Measurements from ENCODE around the gene CHD5.

The CHD5 gene

GRCh38 chr1:6083801-6084446 lies 96.2 kb downstream of the CHD5 start:
- 84% methylated on average over 11 of the region's 12 CpGs for WGBS

GRCh38 chr1:6083385-6083784 lies 96.7 kb downstream of the CHD5 start:
- Histone ChIP-seq H4K8ac (ENCODE audit: low read length) (no peak overlapping the region), H3K14ac (ENCODE audit: low read length in 2 of 2) (no peak overlapping the region), H3K23ac (ENCODE audit: low read length in 2 of 2) (no peak overlapping the region), H2BK15ac (ENCODE audit: low read depth, poor library complexity, severe bottlenecking) (no peak overlapping the region), H3K4ac (ENCODE audit: low read depth in 1 of 2, low read length in 2 of 2) (no peak overlapping the region), H2AK5ac (ENCODE audit: low read length, severe bottlenecking) (no peak overlapping the region), H3K27ac (ENCODE audit: low read length, poor library complexity, severe bottlenecking) (no peak overlapping the region), H3K36me3 (ENCODE audit: control insufficient read depth in 1 of 2, insufficient read depth in 2 of 2, low read depth in 1 of 2, low read length in 2 of 2) (no peaks in the 10 kb centered on the region), H3K4me2 (ENCODE audit: low read length, poor library complexity, severe bottlenecking) (no peak overlapping the region), H2BK120ac (ENCODE audit: low read depth, low read length) (no peak overlapping the region), H3K4me3 (ENCODE audit: insufficient read depth in 1 of 2, low read depth in 1 of 2, low read length in 2 of 2) (peak overlapping the region in 1 of 2 experiments; percentile 5), H2BK12ac (ENCODE audit: low read length in 2 of 2) (no peak overlapping the region), H2BK5ac (ENCODE audit: low read depth, low read length, poor library complexity, severe bottlenecking) (no peak overlapping the region), H3K9ac (ENCODE audit: low read length) (peak overlapping the region; percentile 40), H3K18ac (ENCODE audit: low read depth in 1 of 2, low read length in 2 of 2) (no peak overlapping the region), H3K79me1 (replicated peaks; ENCODE audit: low read length, poor library complexity, severe bottlenecking) (no peaks in the 10 kb centered on the region), H3K27me3 (ENCODE audit: control insufficient read depth in 1 of 2, insufficient read depth in 1 of 2, low read length in 2 of 2) (peaks cover 8 to 40% of the 10 kb centered on the region in 2 experiments), H3K4me1 (ENCODE audit: control insufficient read depth, insufficient read depth, low read depth, low read length) (no peaks in the 10 kb centered on the region), H3K9me3 (ENCODE audit: control insufficient read depth, low read length) (no peaks in the 10 kb centered on the region), H4K91ac (ENCODE audit: low read length) (no peak overlapping the region), H2AFZ (ENCODE audit: low read depth, low read length) (no peak overlapping the region)
- no peak for DNase-seq
- WGBS: 90% methylated on average over 17 of the region's 18 CpGs

More at GRCh38 chr1:6083801-6084446, 96.2 kb downstream of the CHD5 start:
- H3K18ac ChIP-seq (ENCODE audit: low read depth in 1 of 2, low read length in 2 of 2): no peak overlapping the region
- no peak overlapping the region for H3K4me2 ChIP-seq (ENCODE audit: low read length, poor library complexity, severe bottlenecking)
- H2BK15ac ChIP-seq (ENCODE audit: low read depth, poor library complexity, severe bottlenecking): no peak overlapping the region
- no peak overlapping the region for H2AK5ac ChIP-seq (ENCODE audit: low read length, severe bottlenecking)
- no peak for DNase-seq
- H3K23ac ChIP-seq (ENCODE audit: low read length in 2 of 2): no peak overlapping the region
- H2BK120ac ChIP-seq (ENCODE audit: low read depth, low read length): no peak overlapping the region
- H3K4me1 ChIP-seq (ENCODE audit: control insufficient read depth, insufficient read depth, low read depth, low read length): peaks cover 1% of the 10 kb centered on the region
- H3K4ac ChIP-seq (ENCODE audit: low read depth in 1 of 2, low read length in 2 of 2): no peak overlapping the region
- no peak overlapping the region for H4K91ac ChIP-seq (ENCODE audit: low read length)
- no peaks in the 10 kb centered on the region for H3K79me1 ChIP-seq (replicated peaks; ENCODE audit: low read length, poor library complexity, severe bottlenecking)
- peaks cover 8 to 40% of the 10 kb centered on the region in 2 experiments for H3K27me3 ChIP-seq (ENCODE audit: control insufficient read depth in 1 of 2, insufficient read depth in 1 of 2, low read length in 2 of 2)
- no peak overlapping the region for H3K27ac ChIP-seq (ENCODE audit: low read length, poor library complexity, severe bottlenecking)
- H2AFZ ChIP-seq (ENCODE audit: low read depth, low read length): no peak overlapping the region
- H2BK12ac ChIP-seq (ENCODE audit: low read length in 2 of 2): no peak overlapping the region
- H3K14ac ChIP-seq (ENCODE audit: low read length in 2 of 2): no peak overlapping the region
- no peaks in the 10 kb centered on the region for H3K36me3 ChIP-seq (ENCODE audit: control insufficient read depth in 1 of 2, insufficient read depth in 2 of 2, low read depth in 1 of 2, low read length in 2 of 2)
- H4K8ac ChIP-seq (ENCODE audit: low read length): no peak overlapping the region
- H3K9me3 ChIP-seq (ENCODE audit: control insufficient read depth, low read length): no peaks in the 10 kb centered on the region
- peak overlapping the region; percentile 40 for H3K9ac ChIP-seq (ENCODE audit: low read length)
- H2BK5ac ChIP-seq (ENCODE audit: low read depth, low read length, poor library complexity, severe bottlenecking): no peak overlapping the region
- H3K4me3 ChIP-seq (ENCODE audit: insufficient read depth in 1 of 2, low read depth in 1 of 2, low read length in 2 of 2): peak overlapping the region in 1 of 2 experiments; percentile 5

- H3K27me3 ChIP-seq (ENCODE audit: control insufficient read depth in 1 of 2, insufficient read depth in 1 of 2, low read length in 2 of 2): peaks cover 8 to 41% of the 10 kb centered on the region in 2 experiments
- no peaks in the 10 kb centered on the region for H3K4me1 ChIP-seq (ENCODE audit: control insufficient read depth, insufficient read depth, low read depth, low read length)
- H3K4me3 ChIP-seq (ENCODE audit: insufficient read depth in 1 of 2, low read depth in 1 of 2, low read length in 2 of 2): peak overlapping the region in 1 of 2 experiments; percentile 28
- no peak overlapping the region for H3K4me2 ChIP-seq (ENCODE audit: low read length, poor library complexity, severe bottlenecking)
- no peak overlapping the region for H2AK5ac ChIP-seq (ENCODE audit: low read length, severe bottlenecking)
- H3K27ac ChIP-seq (ENCODE audit: low read length, poor library complexity, severe bottlenecking): no peak overlapping the region
- no peak overlapping the region for H2AFZ ChIP-seq (ENCODE audit: low read depth, low read length)
- H3K18ac ChIP-seq (ENCODE audit: low read depth in 1 of 2, low read length in 2 of 2): no peak overlapping the region
- no peak overlapping the region for H3K14ac ChIP-seq (ENCODE audit: low read length in 2 of 2)
- no peak overlapping the region for H2BK5ac ChIP-seq (ENCODE audit: low read depth, low read length, poor library complexity, severe bottlenecking)
- no peaks in the 10 kb centered on the region for H3K9me3 ChIP-seq (ENCODE audit: control insufficient read depth, low read length)
- no peaks in the 10 kb centered on the region for H3K36me3 ChIP-seq (ENCODE audit: control insufficient read depth in 1 of 2, insufficient read depth in 2 of 2, low read depth in 1 of 2, low read length in 2 of 2)
- H2BK15ac ChIP-seq (ENCODE audit: low read depth, poor library complexity, severe bottlenecking): no peak overlapping the region
- no peak overlapping the region for H2BK120ac ChIP-seq (ENCODE audit: low read depth, low read length)
- H3K79me1 ChIP-seq (replicated peaks; ENCODE audit: low read length, poor library complexity, severe bottlenecking): no peaks in the 10 kb centered on the region
- H4K8ac ChIP-seq (ENCODE audit: low read length): no peak overlapping the region
- no peak overlapping the region for H2BK12ac ChIP-seq (ENCODE audit: low read length in 2 of 2)
- no peak overlapping the region for H3K4ac ChIP-seq (ENCODE audit: low read depth in 1 of 2, low read length in 2 of 2)
- peak; percentile 3 for DNase-seq
- H3K9ac ChIP-seq (ENCODE audit: low read length): no peak overlapping the region
- H4K91ac ChIP-seq (ENCODE audit: low read length): no peak overlapping the region
- 84% methylated on average over 10 of the region's 10 CpGs for WGBS
- no peak overlapping the region for H3K23ac ChIP-seq (ENCODE audit: low read length in 2 of 2)
Observed at GRCh38 chr1:6082430-6082971, 97.6 kb downstream of the CHD5 start.

- H4K91ac ChIP-seq (ENCODE audit: low read length): no peak overlapping the region
- no peak overlapping the region for H3K9ac ChIP-seq (ENCODE audit: low read length)
- no peaks in the 10 kb centered on the region for H3K9me3 ChIP-seq (ENCODE audit: control insufficient read depth, low read length)
- H3K4me1 ChIP-seq (ENCODE audit: control insufficient read depth, insufficient read depth, low read depth, low read length): no peaks in the 10 kb centered on the region
- no peak overlapping the region for H2AK5ac ChIP-seq (ENCODE audit: low read length, severe bottlenecking)
- H3K79me1 ChIP-seq (replicated peaks; ENCODE audit: low read length, poor library complexity, severe bottlenecking): no peaks in the 10 kb centered on the region
- DNase-seq: no peak
- H3K4me2 ChIP-seq (ENCODE audit: low read length, poor library complexity, severe bottlenecking): no peak overlapping the region
- H4K8ac ChIP-seq (ENCODE audit: low read length): no peak overlapping the region
- H3K23ac ChIP-seq (ENCODE audit: low read length in 2 of 2): no peak overlapping the region
- WGBS: 89% methylated on average over 12 of the region's 12 CpGs
- peak overlapping the region in 1 of 2 experiments; percentile 28 for H3K4me3 ChIP-seq (ENCODE audit: insufficient read depth in 1 of 2, low read depth in 1 of 2, low read length in 2 of 2)
- no peak overlapping the region for H3K27ac ChIP-seq (ENCODE audit: low read length, poor library complexity, severe bottlenecking)
- no peak overlapping the region for H3K18ac ChIP-seq (ENCODE audit: low read depth in 1 of 2, low read length in 2 of 2)
- no peak overlapping the region for H2AFZ ChIP-seq (ENCODE audit: low read depth, low read length)
- no peak overlapping the region for H2BK5ac ChIP-seq (ENCODE audit: low read depth, low read length, poor library complexity, severe bottlenecking)
- no peak overlapping the region for H2BK15ac ChIP-seq (ENCODE audit: low read depth, poor library complexity, severe bottlenecking)
- H2BK120ac ChIP-seq (ENCODE audit: low read depth, low read length): no peak overlapping the region
- H3K27me3 ChIP-seq (ENCODE audit: control insufficient read depth in 1 of 2, insufficient read depth in 1 of 2, low read length in 2 of 2): peaks cover 8 to 39% of the 10 kb centered on the region in 2 experiments
- no peak overlapping the region for H3K4ac ChIP-seq (ENCODE audit: low read depth in 1 of 2, low read length in 2 of 2)
- H3K14ac ChIP-seq (ENCODE audit: low read length in 2 of 2): no peak overlapping the region
- no peak overlapping the region for H2BK12ac ChIP-seq (ENCODE audit: low read length in 2 of 2)
- no peaks in the 10 kb centered on the region for H3K36me3 ChIP-seq (ENCODE audit: control insufficient read depth in 1 of 2, insufficient read depth in 2 of 2, low read depth in 1 of 2, low read length in 2 of 2)
Observed at GRCh38 chr1:6081901-6082300, 98.2 kb downstream of the CHD5 start.
